ENCODE measurements around the gene AK6. TPM values are rescaled to one million over a fixed set of nuclear protein-coding genes. Genes with fewer than 3 reads are reported as not detected.

The AK6 gene
- total RNA-seq, 1 experiment from 2014 or later, result 40.8 TPM

DNA sequence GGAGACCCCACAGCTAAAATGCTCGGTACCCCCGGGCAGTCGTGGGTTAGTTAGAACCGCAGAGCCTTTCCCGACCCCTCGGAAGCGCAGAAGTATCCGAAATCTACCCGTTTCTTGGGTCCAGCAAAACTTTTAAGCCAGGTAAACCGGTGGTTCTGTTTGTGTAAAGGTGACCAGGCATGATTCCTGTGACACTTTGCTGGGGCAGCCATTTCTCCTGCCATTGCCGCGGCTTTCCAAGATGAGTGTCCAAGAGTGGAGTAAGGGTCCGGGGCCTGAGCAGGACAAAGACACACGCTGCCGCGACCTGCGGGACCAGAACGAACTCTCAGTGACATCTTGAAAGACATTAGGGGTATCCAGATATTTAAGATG is 46.3 kb upstream of the AK6 start:
- H2AFZ ChIP-seq (ENCODE audit: low read length), result no peak overlapping the region
- H2BK20ac ChIP-seq (ENCODE audit: low read depth, low read length, poor library complexity, severe bottlenecking), result no peak overlapping the region
- H4K91ac ChIP-seq (ENCODE audit: insufficient read length, low read depth, low read length), result no peak overlapping the region
- no peak overlapping the region for H2BK5ac ChIP-seq (ENCODE audit: insufficient read length, low read length)
- no CpG with 5 or more reads among the region's 18 CpGs for WGBS (ENCODE audit: extremely low coverage, insufficient read length, low lambda C conversion rate)
- H2BK120ac ChIP-seq (ENCODE audit: low read depth, low read length, poor library complexity, severe bottlenecking), result no peak overlapping the region
- Mint-ChIP-seq H3K27me3 (ENCODE audit: low read depth) (no peaks in the 10 kb centered on the region), H3K4me3 (peak overlapping the region; percentile 89 to 95), H3K36me3 (ENCODE audit: insufficient read depth in 1 of 3, low read depth in 3 of 3) (peaks cover 22 to 41% (median 33%) of the 10 kb centered on the region in 3 experiments), H3K27ac (peak overlapping the region; percentile 74 to 97 (median 93); a peak in 5 of 7 replicates), H3K9me3 (no peaks in the 10 kb centered on the region), H3K4me1 (peaks cover 17 to 20% of the 10 kb centered on the region in 2 experiments)
- H4K20me1 ChIP-seq (ENCODE audit: control insufficient read depth, insufficient read depth, insufficient read length), result no peaks in the 10 kb centered on the region
- no peaks in the 10 kb centered on the region for H3K79me2 ChIP-seq (ENCODE audit: insufficient read depth, low read length)
- H3K9me3 ChIP-seq (ENCODE audit: control insufficient read depth, low read depth, low read length), result no peaks in the 10 kb centered on the region
- H3K23me2 ChIP-seq (ENCODE audit: insufficient read length, low read depth, low read length, poor library complexity, severe bottlenecking), result peaks cover 3% of the 10 kb centered on the region
- peak overlapping the region; percentile 93 for H3K18ac ChIP-seq (ENCODE audit: insufficient read length, low read depth, low read length)
- no peak overlapping the region for H3T11ph ChIP-seq (ENCODE audit: low read length)
- no peak overlapping the region for H2BK15ac ChIP-seq (ENCODE audit: low read depth, low read length)
- H4K8ac ChIP-seq (replicated peaks; ENCODE audit: insufficient read length, low read depth, low read length), result no peak overlapping the region
- no peaks in the 10 kb centered on the region for H3K27me3 ChIP-seq (ENCODE audit: insufficient read depth, low read length)
- H3K14ac ChIP-seq (ENCODE audit: insufficient read depth, low read length), result peak overlapping the region; percentile 95
- no peak overlapping the region for H2AK5ac ChIP-seq (ENCODE audit: insufficient read length, low read length)
- TF ChIP-seq, protein P1, sequence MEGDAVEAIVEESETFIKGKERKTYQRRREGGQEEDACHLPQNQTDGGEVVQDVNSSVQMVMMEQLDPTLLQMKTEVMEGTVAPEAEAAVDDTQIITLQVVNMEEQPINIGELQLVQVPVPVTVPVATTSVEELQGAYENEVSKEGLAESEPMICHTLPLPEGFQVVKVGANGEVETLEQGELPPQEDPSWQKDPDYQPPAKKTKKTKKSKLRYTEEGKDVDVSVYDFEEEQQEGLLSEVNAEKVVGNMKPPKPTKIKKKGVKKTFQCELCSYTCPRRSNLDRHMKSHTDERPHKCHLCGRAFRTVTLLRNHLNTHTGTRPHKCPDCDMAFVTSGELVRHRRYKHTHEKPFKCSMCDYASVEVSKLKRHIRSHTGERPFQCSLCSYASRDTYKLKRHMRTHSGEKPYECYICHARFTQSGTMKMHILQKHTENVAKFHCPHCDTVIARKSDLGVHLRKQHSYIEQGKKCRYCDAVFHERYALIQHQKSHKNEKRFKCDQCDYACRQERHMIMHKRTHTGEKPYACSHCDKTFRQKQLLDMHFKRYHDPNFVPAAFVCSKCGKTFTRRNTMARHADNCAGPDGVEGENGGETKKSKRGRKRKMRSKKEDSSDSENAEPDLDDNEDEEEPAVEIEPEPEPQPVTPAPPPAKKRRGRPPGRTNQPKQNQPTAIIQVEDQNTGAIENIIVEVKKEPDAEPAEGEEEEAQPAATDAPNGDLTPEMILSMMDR (conservative IDR thresholded peaks at IDR 0.05), result no peak
- H4K5ac ChIP-seq (ENCODE audit: insufficient read length, low read depth, low read length), result no peak overlapping the region
- peak overlapping the region; percentile 69 for H3K4me2 ChIP-seq (ENCODE audit: insufficient read depth, insufficient read length, low read length)
- H2BK12ac ChIP-seq (ENCODE audit: insufficient read length, low read depth, low read length), result no peak overlapping the region
- no peak overlapping the region for H3K23ac ChIP-seq (ENCODE audit: insufficient read length, low read depth, low read length)
- no peak overlapping the region for H3K4ac ChIP-seq (ENCODE audit: low read depth, low read length)
- H3K4me1 ChIP-seq (ENCODE audit: insufficient read depth, low read length), result peaks cover 2% of the 10 kb centered on the region; the same call in 1 of the 2 replicates
- H3K9ac ChIP-seq (ENCODE audit: extremely low read depth, insufficient read length, low read length), result peak overlapping the region; percentile 91
- H3K56ac ChIP-seq (ENCODE audit: insufficient read length, low read depth, low read length), result no peak overlapping the region
- DNase-seq, result peak; percentile 43
- H3K27ac ChIP-seq (ENCODE audit: insufficient read length, low read depth, low read length), result peak overlapping the region; percentile 63
- no peaks in the 10 kb centered on the region for H3K79me1 ChIP-seq (ENCODE audit: insufficient read depth, low read depth, low read length, poor library complexity, severe bottlenecking)
